K562 (cell line): Measurements from ENCODE around the gene GXYLT2. TPM values are rescaled to one million over a fixed set of nuclear protein-coding genes. Genes with fewer than 3 reads are reported as not detected.

Experiments used
- ATAC-seq: fragments of 200-7000 bp; cut with Tn5 transposase; 3 replicates; pipeline ENCODE4 v1.9.1; 2020; ENCODE audit warnings: moderate library complexity
- BruUV-seq: library from RNA; stranded (reverse); fragments of 400-500 nt; replicated peaks from 2 replicates; lab custom pipeline; 2021; lab: Mats Ljungman, UMichigan
- CTCF ChIA-PET: fragments of 300-600 bp; formaldehyde crosslinking; extraction: SDS; loops from one replicate; lab custom pipeline; 2021; ENCODE audit warnings: low intra/inter-chr PET ratio; lab: Yijun Ruan, JAX
- POLR2A ChIA-PET: fragments of 300-600, 350-650 bp; sonication (Branson Sonifier 250); formaldehyde crosslinking; extraction: SDS; loops from one replicate; lab custom pipeline; 2021; ENCODE audit warnings: antibody characterized with exemption, inconsistent platforms; lab: Yijun Ruan, JAX
- DNase-seq, 4 experiments: peaks; one replicate each; pipeline versions ENCODE4 v3.0.0 to v3.0.0-alpha.2; 2011 to 2018; ENCODE audit warnings: low spot score in 3 of 4, mixed read lengths in 3 of 4; ENCODE audit errors: extremely low read depth in 1 of 4
- FAIRE-seq: peaks from 2 replicates; lab custom pipeline; 2011; peaks lifted over from hg19 to GRCh38; lab: Jason Lieb, UNC
- H2AFZ ChIP-seq: 2 replicates; pipeline ENCODE4 v1.6.0; 2011; ENCODE audit warnings: low read depth, low read length, control low read depth, inconsistent platforms
- H3K27ac ChIP-seq: fragments of 200-600 bp; 3 replicates; pipeline ENCODE4 v1.8.0; 2011; ENCODE audit warnings: low read depth, mild to moderate bottlenecking, control low read depth, inconsistent platforms, low read length, moderate library complexity, mixed read lengths; ENCODE audit errors: extremely low read depth
- H3K27me3 ChIP-seq, 2 experiments: fragments of 300-600 bp in 1 of 2; 2 replicates in 1 of 2; 3 replicates in 1 of 2; pipeline versions ENCODE4 v1.6.0 to v1.8.0; 2011; ENCODE audit warnings: inconsistent platforms in 2 of 2, low read length in 2 of 2, mild to moderate bottlenecking in 1 of 2, mixed read lengths in 1 of 2, moderate library complexity in 1 of 2; ENCODE audit not compliant: control insufficient read depth in 2 of 2, insufficient read depth in 2 of 2
- H3K36me3 ChIP-seq: fragments of 300-600 bp; 3 replicates; pipeline ENCODE4 v1.8.0; 2011; ENCODE audit warnings: mild to moderate bottlenecking, low read length, inconsistent platforms; ENCODE audit not compliant: control insufficient read depth, insufficient read depth
- H3K4me1 ChIP-seq, 2 experiments: fragments of 200-600 bp in 1 of 2; replicated peaks in 1 of 2; 2 replicates in 1 of 2; 3 replicates in 1 of 2; pipeline versions ENCODE4 v1.5.1 to v1.8.0; 2011; ENCODE audit warnings: inconsistent platforms in 2 of 2, low read length in 2 of 2, mild to moderate bottlenecking in 1 of 2, mixed read lengths in 1 of 2, moderate library complexity in 1 of 2; ENCODE audit not compliant: control insufficient read depth in 2 of 2, insufficient read depth in 2 of 2
- H3K4me2 ChIP-seq: 2 replicates; pipeline ENCODE4 v1.6.1; 2011; ENCODE audit warnings: low read length, control low read depth, inconsistent platforms, mixed read lengths; ENCODE audit not compliant: insufficient read depth
- H3K4me3 ChIP-seq: fragments of 200-600 bp; sonication (generic), shearing (Covaris generic); 2 replicates; pipeline ENCODE4 v1.5.1; 2016; ENCODE audit warnings: control low read depth, inconsistent platforms
- H3K79me2 ChIP-seq: fragments of 200-600 bp; 3 replicates; pipeline ENCODE4 v1.8.0; 2011; ENCODE audit warnings: low read length, inconsistent platforms; ENCODE audit not compliant: control insufficient read depth, insufficient read depth
- H3K9ac ChIP-seq, 2 experiments: 2 replicates each; pipeline versions ENCODE4 v1.6.0 to v1.6.1; 2011; ENCODE audit warnings: low read depth in 2 of 2, low read length in 2 of 2, control low read depth in 1 of 2, inconsistent platforms in 1 of 2, mild to moderate bottlenecking in 1 of 2, mixed read lengths in 1 of 2; ENCODE audit not compliant: insufficient read depth in 1 of 2
- H3K9me1 ChIP-seq: one replicate; pipeline ENCODE4 v1.6.0; 2011; ENCODE audit warnings: inconsistent platforms, mild to moderate bottlenecking, low read length, moderate library complexity; ENCODE audit not compliant: control insufficient read depth, insufficient read depth
- H3K9me3 ChIP-seq: replicated peaks from 2 replicates; pipeline ENCODE4 v1.5.1; 2011; ENCODE audit warnings: low read depth, low read length, inconsistent platforms; ENCODE audit not compliant: control insufficient read depth, insufficient read depth
- H4K20me1 ChIP-seq: replicated peaks from 2 replicates; pipeline ENCODE4 v1.6.1; 2011; ENCODE audit warnings: low read length, inconsistent platforms, mixed read lengths; ENCODE audit not compliant: control insufficient read depth, insufficient read depth
- CHD1 ChIP-seq: fragments of 200-600 bp; sonication (generic); IDR thresholded peaks from one replicate; pipeline ENCODE4 v1.6.1; 2012; ENCODE audit warnings: mild to moderate bottlenecking, moderate library complexity, low read length, inconsistent platforms
- CSDE1 ChIP-seq, 2 experiments: fragments of 450-650 bp; IDR thresholded peaks; 2 replicates each; pipeline ENCODE4 v1.6.1; 2016; ENCODE audit warnings: mild to moderate bottlenecking in 1 of 2
- ETS1 ChIP-seq: conservative IDR thresholded peaks from 2 replicates; pipeline ENCODE4 v1.6.1; 2011; ENCODE audit warnings: low read depth, mild to moderate bottlenecking, low read length; ENCODE audit not compliant: control insufficient read depth
- HES1 ChIP-seq: fragments of 450-650 bp; IDR thresholded peaks from 2 replicates; pipeline ENCODE4 v1.6.1; 2016; ENCODE audit warnings: low read depth, mild to moderate bottlenecking, moderate library complexity
- NR2C2 ChIP-seq, 2 experiments: fragments of 200-800 bp in 1 of 2; sonication (Bioruptor generic) in 1 of 2; sonication (generic) in 1 of 2; formaldehyde crosslinking in 1 of 2; IDR thresholded peaks; 2 replicates each; pipeline versions ENCODE4 v1.6.1 to v1.8.0; 2016 to 2022; ENCODE audit warnings: mild to moderate bottlenecking in 1 of 2, missing compliant biosample characterization in 1 of 2, missing genetic modification characterization in 1 of 2, missing genetic modification reagents in 1 of 2
- SIX5 ChIP-seq, 2 experiments: IDR thresholded peaks; 2 replicates each; pipeline ENCODE4 v1.6.1; 2011; ENCODE audit warnings: low read length in 2 of 2, borderline replicate concordance in 1 of 2, low read depth in 1 of 2, mild to moderate bottlenecking in 1 of 2, moderate library complexity in 1 of 2; ENCODE audit not compliant: insufficient read depth in 1 of 2
- SNRNP70 ChIP-seq: fragments of 200-400 bp; formaldehyde crosslinking; optimal IDR thresholded peaks from 2 replicates; pipeline ENCODE3; 2017; ENCODE audit warnings: low read depth, low read length
- TCF7L2 ChIP-seq: fragments of 150-350 bp; IDR thresholded peaks from 2 replicates; pipeline ENCODE4 v1.6.1; 2016; ENCODE audit warnings: low read depth, mild to moderate bottlenecking, low read length, moderate library complexity
- ZBTB26 ChIP-seq: fragments of 450-650 bp; formaldehyde crosslinking; IDR thresholded peaks from 2 replicates; pipeline ENCODE4 v1.4.0; 2022; ENCODE audit warnings: missing genetic modification characterization
- ZBTB43 ChIP-seq: sonication (generic); formaldehyde crosslinking; IDR thresholded peaks from 2 replicates; pipeline ENCODE4 v1.8.0; 2023; ENCODE audit warnings: mild to moderate bottlenecking, missing genetic modification reagents
- ZNF133 ChIP-seq: fragments of 250-450 bp; sonication (Bioruptor Pico); IDR thresholded peaks from 2 replicates; pipeline ENCODE4 v1.4.0; 2020; ENCODE audit warnings: mild to moderate bottlenecking
- ZNF609 ChIP-seq: sonication (generic); formaldehyde crosslinking; IDR thresholded peaks from 2 replicates; pipeline ENCODE4 v1.8.1; 2023; ENCODE audit warnings: missing genetic modification reagents, mild to moderate bottlenecking, borderline replicate concordance
- WGBS: fragments of 100-300 bp; shearing (Covaris generic); methylation state at CpG from one replicate; pipeline ENCODE4 v1.1.6; 2016; ENCODE audit warnings: low coverage, mixed read lengths; ENCODE audit not compliant: insufficient coverage; ENCODE audit errors: missing lambda C conversion rate; 5-methylcytosine and 5-hydroxymethylcytosine counted together
- in situ Hi-C: fragments of 300-500 bp; cut with MboI; formaldehyde crosslinking; loops from 4 replicates; pipeline ENCODE4 v1.15.0; 2018; ENCODE audit warnings: inconsistent platforms, mixed read lengths
- intact Hi-C: fragments of 100-400 bp; cut with micrococcal nuclease; formaldehyde crosslinking; loops from 2 replicates; pipeline ENCODE4 v1.14.2; 2022
- polyA plus RNA-seq, 8 experiments: library from polyadenylated mRNA; depleted of rRNA in 4 of 8; stranded (reverse) in 5 of 8; unstranded in 3 of 8; fragments of >200 nt; fragmentation: Nextera tagmentation in 2 of 8; fragmentation: Illumina TruSeq in 1 of 8; extraction: Ambion mirVana in 2 of 8; extraction: Trizol in 1 of 8; gene quantifications; 2 replicates each; pipeline versions ENCODE4 v1.2.1 to v1.2.3, GENCODE V29; 2011 to 2014; ENCODE audit warnings: inconsistent platforms in 1 of 8, missing spikeins in 1 of 8
- total RNA-seq, 7 experiments: library from RNA; depleted of rRNA in 6 of 7; stranded (reverse); fragments of >200 nt in 6 of 7; fragmentation: Illumina TruSeq in 2 of 7; extraction: Trizol in 2 of 7; gene quantifications; 2 replicates each; pipeline versions ENCODE4 v1.2.1 to v1.2.3, GENCODE V29; 2011 to 2021; ENCODE audit warnings: low replicate concordance in 1 of 7

Gene GXYLT2
- total and polyA plus RNA-seq, 9 of the 15 experiments (the other 6 are each of a cell fraction or from before 2014, with no cell fraction given) = 0.71 to 6.0 (median 3.3) TPM

- FAIRE-seq = no peak
- TF ChIP-seq SNRNP70 = no peak
- no peak for TF ChIP-seq ZBTB26 (CRISPR knock-in tag)
- no peak for TF ChIP-seq ZBTB43 (CRISPR knock-in tag)
- TF ChIP-seq CHD1 = no peak
- TF ChIP-seq TCF7L2 = no peak
- TF ChIP-seq ZNF133 (CRISPR knock-in tag) = no peak
- no peak for TF ChIP-seq NR2C2 (CRISPR knock-in tag; IDR thresholded peaks at IDR 0.05)
- TF ChIP-seq NR2C2 (tag; IDR thresholded peaks at IDR 0.05) = no peak
- no peak for TF ChIP-seq ETS1
- TF ChIP-seq SIX5 (IDR thresholded peaks at IDR 0.05; ENCODE audit: borderline replicate concordance in 1 of 2, insufficient read depth in 1 of 2, low read depth in 1 of 2, low read length in 2 of 2) = no peak
- no peak for TF ChIP-seq ZNF609 (CRISPR knock-in tag)
- TF ChIP-seq HES1 = no peak
- TF ChIP-seq CSDE1 (IDR thresholded peaks at IDR 0.05) = no peak
These were observed 11.5 kb downstream of the GXYLT2 start for GRCh38 chr3:72899349-72899765.

More at GRCh38 chr3:72899349-72899765, 11.5 kb downstream of the GXYLT2 start:
- Histone ChIP-seq H3K4me1 (no peaks in the 10 kb centered on the region; a peak in 1 of 5 replicates), H3K4me2 (no peak overlapping the region), H3K9me3 (no peaks in the 10 kb centered on the region), H3K9me1 (no peaks in the 10 kb centered on the region), H3K36me3 (no peaks in the 10 kb centered on the region), H3K27ac (no peak overlapping the region), H3K4me3 (no peak overlapping the region), H3K27me3 (no peaks in the 10 kb centered on the region), H3K79me2 (no peaks in the 10 kb centered on the region), H4K20me1 (no peaks in the 10 kb centered on the region), H3K9ac (no peak overlapping the region), H2AFZ (no peak overlapping the region)
- BruUV-seq = no TSS peak
- intact Hi-C loops (no loop called here), in situ Hi-C loops (no loop called here)
- WGBS = 42% methylated on average over 6 of the region's 6 CpGs
- DNase-seq = no peak
- ChIA-PET POLR2A (interaction anchor here (3.2 kb wide), 1 partner anchor 12 kb away, joined by 13 read pairs; the partner anchor contains the start of gene GXYLT2), CTCF (no interaction called here)
- no peak for ATAC-seq
